Osteoblast (primary cell): ENCODE data around the gene PRSS36. TPM values are rescaled to one million over a fixed set of nuclear protein-coding genes. Genes with fewer than 3 reads are reported as not detected.
A peak's percentile ranks its signal among the peaks of the same experiment; 100 is the strongest.

Source experiments
- DNase-seq: peaks from one replicate; pipeline ENCODE4 v3.0.0; 2011; ENCODE audit warnings: low spot score, mixed read lengths; ENCODE audit not compliant: insufficient read length; ENCODE audit errors: missing footprints
- H2AFZ ChIP-seq: 2 replicates; pipeline ENCODE4 v1.6.0; 2011; ENCODE audit warnings: mild to moderate bottlenecking, low read length
- H3K27ac ChIP-seq: 2 replicates; pipeline ENCODE4 v1.5.1; 2011; ENCODE audit warnings: mild to moderate bottlenecking, low read depth, low read length, moderate library complexity
- H3K27me3 ChIP-seq: 2 replicates; pipeline ENCODE4 v1.6.0; 2012; ENCODE audit warnings: mild to moderate bottlenecking, control low read depth, inconsistent platforms, low read length, moderate library complexity; ENCODE audit not compliant: insufficient read depth
- H3K36me3 ChIP-seq: 2 replicates; pipeline ENCODE4 v1.5.1; 2011; ENCODE audit warnings: mild to moderate bottlenecking, low read length, control low read depth, moderate library complexity; ENCODE audit not compliant: insufficient read depth
- H3K4me1 ChIP-seq: 2 replicates; pipeline ENCODE4 v1.5.1; 2011; ENCODE audit warnings: mild to moderate bottlenecking, low read length, control low read depth, moderate library complexity; ENCODE audit not compliant: insufficient read depth
- H3K4me2 ChIP-seq: 2 replicates; pipeline ENCODE4 v1.6.0; 2011; ENCODE audit warnings: mild to moderate bottlenecking, low read length; ENCODE audit not compliant: insufficient read depth
- H3K4me3 ChIP-seq: fragments of 200-600 bp; sonication (generic); 3 replicates; pipeline ENCODE4 v1.5.1; 2012; ENCODE audit warnings: mild to moderate bottlenecking, low read length, inconsistent platforms; ENCODE audit not compliant: insufficient read depth
- H3K79me2 ChIP-seq: 2 replicates; pipeline ENCODE4 v1.6.0; 2012; ENCODE audit warnings: mild to moderate bottlenecking, low read length, control low read depth, inconsistent platforms; ENCODE audit not compliant: insufficient read depth
- H3K9me3 ChIP-seq: 2 replicates; pipeline ENCODE4 v1.5.1; 2011; ENCODE audit warnings: low read depth, low read length, control low read depth
- H4K20me1 ChIP-seq: 2 replicates; pipeline ENCODE4 v1.6.0; 2012; ENCODE audit warnings: mild to moderate bottlenecking, low read length, control low read depth; ENCODE audit not compliant: insufficient read depth
- CTCF ChIP-seq: IDR thresholded peaks from 2 replicates; pipeline ENCODE4 v1.5.1; 2011; ENCODE audit warnings: mild to moderate bottlenecking, low read depth, low read length, moderate library complexity; ENCODE audit errors: extremely low read depth
- total RNA-seq: library from RNA; depleted of rRNA; stranded (reverse); fragments of >200 nt; gene quantifications from 2 replicates; pipeline ENCODE4 v1.2.3, GENCODE V29; 2012

Gene PRSS36
- total RNA-seq, result 0.29 TPM in 1 of 2 replicates, not detected in the other

- no peak within 1 kb of the TSS for H3K27ac ChIP-seq
- H2AFZ ChIP-seq, result no peak within 1 kb of the TSS
- no peaks in the 10 kb centered on the region for H3K36me3 ChIP-seq
- DNase-seq, result peak; percentile 67
- no peak within 1 kb of the TSS for H3K4me2 ChIP-seq
- no peak for TF ChIP-seq CTCF
- no peaks in the 10 kb centered on the region for H3K4me1 ChIP-seq
- H3K27me3 ChIP-seq, result peaks cover 30% of the 10 kb centered on the region
- H3K9me3 ChIP-seq, result no peaks in the 10 kb centered on the region
- H4K20me1 ChIP-seq, result no peaks in the 10 kb centered on the region
- no peak within 1 kb of the TSS for H3K4me3 ChIP-seq
- H3K79me2 ChIP-seq, result no peaks in the 10 kb centered on the region
Measured at GRCh38 chr16:31149894-31150890, at the start of gene PRSS36. Gene PRSS36, minus strand, starts transcription at chr16:31150066. Its CDS starts 31 bp downstream, at chr16:31150035.

GRCh38 chr16:31199430-31200041, 49.7 kb upstream of the PRSS36 start:
- Histone ChIP-seq H4K20me1 (peaks cover 21% of the 10 kb centered on the region), H3K27ac (no peak overlapping the region), H3K27me3 (no peaks in the 10 kb centered on the region), H3K79me2 (no peaks in the 10 kb centered on the region), H3K4me3 (no peak overlapping the region), H3K36me3 (peaks cover 41% of the 10 kb centered on the region), H3K9me3 (no peaks in the 10 kb centered on the region), H2AFZ (no peak overlapping the region), H3K4me1 (peaks cover 11% of the 10 kb centered on the region), H3K4me2 (no peak overlapping the region)
- DNase-seq, result no peak
- no peak for TF ChIP-seq CTCF

DNA sequence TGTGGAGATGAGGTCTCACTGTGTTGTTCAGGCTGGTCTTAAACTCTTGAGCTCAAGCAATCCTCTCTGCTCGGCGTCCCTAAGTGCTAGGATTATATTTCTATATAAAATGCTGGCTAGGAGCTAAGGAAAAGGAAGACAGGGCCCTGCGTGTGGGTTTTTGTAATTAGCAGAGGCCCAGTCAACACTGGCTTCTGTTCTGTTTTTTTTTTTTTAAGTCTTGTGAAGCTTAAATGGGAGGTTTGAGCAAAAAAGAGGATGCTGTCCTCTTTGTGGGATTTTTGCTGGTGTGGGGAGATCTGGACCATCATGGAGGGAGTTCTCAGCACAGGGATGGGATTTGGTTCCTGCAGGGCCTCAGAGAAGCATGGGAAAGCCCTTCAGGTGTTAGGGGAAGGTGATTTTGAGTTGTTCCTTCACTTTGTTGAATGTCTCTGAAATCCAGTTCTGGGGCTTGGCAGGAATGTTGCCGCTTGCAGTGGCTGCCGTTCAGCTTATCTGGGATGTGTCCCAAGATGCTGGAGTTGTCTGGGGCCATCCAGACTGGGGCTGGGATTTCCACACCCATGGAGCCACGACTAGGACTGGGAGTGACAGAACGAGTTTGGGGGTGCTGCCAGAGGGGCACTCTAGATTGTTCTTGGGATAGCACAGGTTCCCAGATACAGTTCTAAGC, 48.5 kb upstream of the PRSS36 start:
- Histone ChIP-seq H3K27me3 (no peaks in the 10 kb centered on the region), H4K20me1 (peaks cover 27% of the 10 kb centered on the region), H2AFZ (no peak overlapping the region), H3K4me3 (no peak overlapping the region), H3K36me3 (peaks cover 53% of the 10 kb centered on the region), H3K4me1 (peaks cover 11% of the 10 kb centered on the region), H3K9me3 (no peaks in the 10 kb centered on the region), H3K4me2 (no peak overlapping the region), H3K27ac (no peak overlapping the region), H3K79me2 (peaks cover 1% of the 10 kb centered on the region)
- peak; percentile 63 for DNase-seq
- TF ChIP-seq CTCF, result no peak
